Neuronal stem cell (in vitro differentiated cells): Measurements from ENCODE around the gene TMEM204.

ENCODE experiments used
- DNase-seq: peaks from one replicate; pipeline ENCODE4 v3.0.0-alpha.2; 2013; ENCODE audit warnings: low spot score
- H2AFZ ChIP-seq: one replicate; pipeline ENCODE4 v1.6.1; 2013; ENCODE audit warnings: mild to moderate bottlenecking, low read length, inconsistent platforms
- H2AK5ac ChIP-seq: 2 replicates; pipeline ENCODE4 v1.6.1; 2013; ENCODE audit warnings: low read depth, mild to moderate bottlenecking, inconsistent platforms, low read length, moderate library complexity, mixed read lengths
- H2BK120ac ChIP-seq: 2 replicates; pipeline ENCODE4 v1.6.1; 2013; ENCODE audit warnings: low read depth, mild to moderate bottlenecking, inconsistent platforms, low read length, moderate library complexity, mixed read lengths
- H2BK12ac ChIP-seq: one replicate; pipeline ENCODE4 v1.6.1; 2013; ENCODE audit warnings: low read length, inconsistent platforms
- H2BK15ac ChIP-seq: 2 replicates; pipeline ENCODE4 v1.6.1; 2013; ENCODE audit warnings: mild to moderate bottlenecking, low read length, inconsistent platforms, mixed read lengths
- H2BK5ac ChIP-seq: one replicate; pipeline ENCODE4 v1.6.1; 2013; ENCODE audit warnings: inconsistent platforms, mild to moderate bottlenecking, low read length, moderate library complexity
- H3K14ac ChIP-seq: one replicate; pipeline ENCODE4 v1.6.1; 2013; ENCODE audit warnings: low read length, inconsistent platforms
- H3K18ac ChIP-seq: 2 replicates; pipeline ENCODE4 v1.6.1; 2013; ENCODE audit warnings: low read length, inconsistent platforms
- H3K23ac ChIP-seq: 2 replicates; pipeline ENCODE4 v1.6.1; 2013; ENCODE audit warnings: low read depth, mild to moderate bottlenecking, mixed read lengths, low read length, inconsistent platforms; ENCODE audit not compliant: poor library complexity
- H3K27ac ChIP-seq: replicated peaks from 3 replicates; pipeline ENCODE4 v1.5.1; 2013; ENCODE audit warnings: low read length, inconsistent platforms
- H3K27me3 ChIP-seq, 3 experiments: 2 replicates each; pipeline ENCODE4 v1.6.1; 2013; ENCODE audit warnings: low read length in 3 of 3, mild to moderate bottlenecking in 2 of 3, inconsistent platforms in 1 of 3, low read depth in 1 of 3, mixed read lengths in 1 of 3, moderate library complexity in 1 of 3; ENCODE audit not compliant: control insufficient read depth in 3 of 3, insufficient read depth in 3 of 3
- H3K36me3 ChIP-seq, 2 donors: replicated peaks in 1 of 2; 2 replicates each; pipeline ENCODE4 v1.6.1; 2013; ENCODE audit warnings: low read length in 2 of 2; ENCODE audit not compliant: control insufficient read depth in 2 of 2, insufficient read depth in 2 of 2
- H3K4ac ChIP-seq: 2 replicates; pipeline ENCODE4 v1.6.1; 2013; ENCODE audit warnings: inconsistent platforms, mild to moderate bottlenecking, low read length, moderate library complexity
- H3K4me1 ChIP-seq, 2 donors: 1 replicate in 1 of 2; 2 replicates in 1 of 2; pipeline ENCODE4 v1.6.1; 2013; ENCODE audit warnings: low read length in 2 of 2, low read depth in 1 of 2; ENCODE audit not compliant: control insufficient read depth in 2 of 2, insufficient read depth in 1 of 2
- H3K4me2 ChIP-seq: one replicate; pipeline ENCODE4 v1.6.1; 2013; ENCODE audit warnings: mild to moderate bottlenecking, low read length, inconsistent platforms; ENCODE audit not compliant: insufficient read depth, poor library complexity, severe bottlenecking
- H3K4me3 ChIP-seq, 2 donors: 2 replicates each; pipeline ENCODE4 v1.5.1; 2013; ENCODE audit warnings: low read length in 2 of 2, mild to moderate bottlenecking in 2 of 2, inconsistent platforms in 1 of 2, moderate library complexity in 1 of 2
- H3K79me1 ChIP-seq: one replicate; pipeline ENCODE4 v1.6.1; 2013; ENCODE audit warnings: low read depth, mild to moderate bottlenecking, inconsistent platforms, low read length, moderate library complexity
- H3K9ac ChIP-seq: one replicate; pipeline ENCODE4 v1.6.1; 2013; ENCODE audit warnings: mild to moderate bottlenecking, low read depth, low read length, inconsistent platforms; ENCODE audit not compliant: poor library complexity
- H3K9me3 ChIP-seq, 2 donors: replicated peaks in 1 of 2; 2 replicates each; pipeline versions ENCODE3 to v1.6.1; 2013; ENCODE audit warnings: low read length in 2 of 2, mild to moderate bottlenecking in 2 of 2, inconsistent platforms in 1 of 2, low read depth in 1 of 2, mixed read lengths in 1 of 2, moderate library complexity in 1 of 2; ENCODE audit not compliant: control insufficient read depth in 2 of 2, insufficient read depth in 1 of 2
- H4K8ac ChIP-seq: one replicate; pipeline ENCODE4 v1.6.1; 2013; ENCODE audit warnings: low read depth, mild to moderate bottlenecking, inconsistent platforms, low read length, moderate library complexity
- H4K91ac ChIP-seq: one replicate; pipeline ENCODE4 v1.6.1; 2013; ENCODE audit warnings: low read length, low read depth, mild to moderate bottlenecking, inconsistent platforms; ENCODE audit not compliant: poor library complexity
- WGBS, 2 donors: extraction: QIAGEN DNeasy Blood & Tissue Kit; methylation state at CpG; one replicate each; pipeline ENCODE4 v1.1.7; 2013; ENCODE audit warnings: missing lambda C conversion rate in 2 of 2, mixed read lengths in 1 of 2; ENCODE audit not compliant: insufficient read length in 2 of 2, insufficient replicate concordance in 1 of 2; ENCODE audit errors: extremely low coverage in 2 of 2; 5-methylcytosine and 5-hydroxymethylcytosine counted together

Gene TMEM204

GRCh38 chr16:1557074-1557473 is 23.6 kb downstream of the TMEM204 start:
- WGBS, 2 donors = no CpG with 5 or more reads among the region's 16 CpGs
- Histone ChIP-seq H3K4me3 (no peak overlapping the region), H2BK12ac (no peak overlapping the region), H3K23ac (no peak overlapping the region), H3K14ac (no peak overlapping the region), H2AFZ (no peak overlapping the region), H2BK120ac (no peak overlapping the region), H2BK5ac (no peak overlapping the region), H3K4me1 (no peaks in the 10 kb centered on the region), H2AK5ac (no peak overlapping the region), H3K9me3 (no peaks in the 10 kb centered on the region), H3K27ac (no peak overlapping the region), H4K8ac (no peak overlapping the region), H3K79me1 (no peaks in the 10 kb centered on the region), H2BK15ac (no peak overlapping the region), H4K91ac (no peak overlapping the region), H3K4ac (no peak overlapping the region), H3K36me3 (peaks cover 44 to 82% of the 10 kb centered on the region in 2 donors), H3K4me2 (no peak overlapping the region), H3K27me3 (peaks cover 0 to 1% (median 0%) of the 10 kb centered on the region in 3 experiments), H3K9ac (no peak overlapping the region), H3K18ac (no peak overlapping the region)
- no peak for DNase-seq

GRCh38 chr16:1557576-1557975 is 24.1 kb downstream of the TMEM204 start:
- Histone ChIP-seq H3K23ac (no peak overlapping the region), H2BK15ac (no peak overlapping the region), H2AK5ac (no peak overlapping the region), H3K4me2 (no peak overlapping the region), H4K91ac (no peak overlapping the region), H2BK120ac (no peak overlapping the region), H3K4me1 (no peaks in the 10 kb centered on the region), H3K27me3 (no peaks in the 10 kb centered on the region), H3K14ac (no peak overlapping the region), H3K9me3 (no peaks in the 10 kb centered on the region), H4K8ac (no peak overlapping the region), H3K79me1 (no peaks in the 10 kb centered on the region), H2BK12ac (no peak overlapping the region), H2AFZ (no peak overlapping the region), H3K36me3 (peaks cover 46 to 83% of the 10 kb centered on the region in 2 donors), H2BK5ac (no peak overlapping the region), H3K9ac (no peak overlapping the region), H3K18ac (no peak overlapping the region), H3K27ac (no peak overlapping the region), H3K4me3 (no peak overlapping the region), H3K4ac (no peak overlapping the region)
- no CpG with 5 or more reads among the region's 11 CpGs for WGBS, 2 donors
- DNase-seq = no peak

DNA sequence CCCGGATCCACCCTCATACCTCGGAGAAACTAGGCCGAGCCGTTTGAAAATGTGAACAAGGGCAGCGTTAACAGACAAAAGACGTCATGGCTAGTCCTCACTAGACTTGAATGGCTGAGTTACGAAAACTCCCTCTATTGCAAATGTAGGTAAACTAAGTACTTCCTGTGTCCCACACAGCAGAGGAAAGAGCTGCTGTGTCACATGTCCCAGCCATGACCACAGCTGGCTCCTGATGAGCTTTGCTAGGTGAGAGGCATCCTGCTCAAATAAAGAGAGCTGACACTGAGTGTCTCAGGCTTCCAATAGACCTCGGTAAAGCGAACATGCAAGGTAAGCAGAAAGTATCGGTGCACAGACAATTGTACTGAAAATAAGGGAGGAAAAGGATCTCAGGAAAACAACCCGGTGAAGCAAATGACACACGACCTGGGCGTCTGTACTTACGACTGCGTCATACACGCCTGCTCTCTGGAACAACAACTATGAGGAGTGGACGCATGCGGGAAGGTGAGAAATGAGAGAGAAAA is 26.0 kb downstream of the TMEM204 start:
- no peak overlapping the region for H4K8ac ChIP-seq
- WGBS, 2 donors = no CpG with 5 or more reads among the region's 18 CpGs
- H3K4me2 ChIP-seq = no peak overlapping the region
- H3K27ac ChIP-seq = no peak overlapping the region
- H2AFZ ChIP-seq = no peak overlapping the region
- H3K9ac ChIP-seq = no peak overlapping the region
- H3K36me3 ChIP-seq = peaks cover 53 to 93% of the 10 kb centered on the region in 2 donors
- no peak for DNase-seq
- H2AK5ac ChIP-seq = no peak overlapping the region
- H2BK15ac ChIP-seq = no peak overlapping the region
- H2BK12ac ChIP-seq = no peak overlapping the region
- peaks cover 3% of the 10 kb centered on the region for H3K79me1 ChIP-seq
- no peak overlapping the region for H2BK5ac ChIP-seq
- H3K4me1 ChIP-seq = no peaks in the 10 kb centered on the region
- no peaks in the 10 kb centered on the region for H3K9me3 ChIP-seq
- H3K4me3 ChIP-seq = no peak overlapping the region
- H3K23ac ChIP-seq = no peak overlapping the region
- no peak overlapping the region for H2BK120ac ChIP-seq
- H3K14ac ChIP-seq = no peak overlapping the region
- H3K4ac ChIP-seq = no peak overlapping the region
- no peaks in the 10 kb centered on the region for H3K27me3 ChIP-seq
- no peak overlapping the region for H3K18ac ChIP-seq
- H4K91ac ChIP-seq = no peak overlapping the region

DNA sequence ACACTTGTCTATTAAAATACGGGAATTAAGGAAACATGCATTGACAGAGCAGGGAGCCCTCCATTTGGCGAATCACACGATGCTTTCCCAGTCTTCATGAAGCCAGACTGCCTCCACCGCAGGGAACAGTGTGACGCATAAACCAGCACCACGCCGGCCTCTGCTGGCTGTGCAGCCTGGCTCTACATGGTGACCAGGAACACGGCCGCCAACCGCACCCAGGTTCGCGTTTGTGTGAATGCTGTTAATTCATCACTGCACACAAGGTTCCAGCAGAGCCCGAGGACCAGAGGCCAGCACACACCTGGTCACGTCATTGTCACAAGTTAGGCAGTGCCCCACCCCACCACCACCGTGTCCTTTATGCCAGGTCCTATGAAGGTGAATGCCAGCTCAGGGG is 26.7 kb downstream of the TMEM204 start:
- Histone ChIP-seq H3K4me3 (peak overlapping the region in 1 of 2 donors; percentile 43), H2BK12ac (no peak overlapping the region), H4K91ac (no peak overlapping the region), H3K36me3 (peaks cover 51 to 87% of the 10 kb centered on the region in 2 donors), H2BK15ac (no peak overlapping the region), H3K4ac (peak overlapping the region; percentile 61), H3K4me2 (no peak overlapping the region), H3K27me3 (no peaks in the 10 kb centered on the region), H3K4me1 (no peaks in the 10 kb centered on the region), H3K14ac (no peak overlapping the region), H3K23ac (peak overlapping the region; percentile 85), H3K18ac (peak overlapping the region; percentile 19), H2AFZ (no peak overlapping the region), H3K9ac (peak overlapping the region; percentile 80), H3K9me3 (no peaks in the 10 kb centered on the region), H3K27ac (no peak overlapping the region), H2BK120ac (no peak overlapping the region), H3K79me1 (peaks cover 3% of the 10 kb centered on the region), H2AK5ac (no peak overlapping the region), H4K8ac (no peak overlapping the region), H2BK5ac (no peak overlapping the region)
- WGBS, 2 donors = no CpG with 5 or more reads among the region's 15 CpGs
- no peak for DNase-seq
